ENCODE data around the gene SMTNL1. TPM values are rescaled to one million over a fixed set of nuclear protein-coding genes. Genes with fewer than 3 reads are reported as not detected.

The SMTNL1 gene
- total RNA-seq, 1 experiment from 2014 or later, result 0.26 TPM

DNA sequence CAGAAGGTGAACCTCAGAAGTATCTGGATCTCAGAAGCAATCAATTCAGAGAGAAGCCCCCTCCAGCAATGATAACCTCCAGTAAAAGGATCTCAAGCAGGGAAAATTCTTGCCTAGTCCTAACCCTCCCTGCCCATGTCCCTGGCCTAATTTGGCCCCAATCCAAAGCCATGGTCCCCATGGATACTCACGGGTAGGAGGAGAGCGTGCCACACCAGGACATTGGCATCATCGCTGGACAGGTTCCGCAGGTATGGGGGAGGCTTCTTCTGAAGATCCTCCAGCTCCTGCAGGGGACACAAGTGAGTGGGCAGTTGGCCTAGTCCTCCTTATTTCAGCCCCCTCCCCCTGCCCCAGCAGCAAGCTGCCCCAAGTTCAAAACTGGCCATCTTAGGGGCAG lies 22.8 kb downstream of the SMTNL1 start:
- Mint-ChIP-seq H3K4me3 (no peak overlapping the region), H3K27ac (no peak overlapping the region), H3K4me1 (peaks cover 16% of the 10 kb centered on the region), H3K27me3 (ENCODE audit: low read depth) (no peaks in the 10 kb centered on the region), H3K36me3 (peaks cover 11% of the 10 kb centered on the region), H3K9me3 (no peaks in the 10 kb centered on the region)
- TF ChIP-seq CREB1 (CRISPR knock-in tag; IDR thresholded peaks at IDR 0.05) (no peak), KAT7 (CRISPR knock-in tag; IDR thresholded peaks at IDR 0.05; ENCODE audit: borderline replicate concordance) (no peak), ESRRA (CRISPR knock-in tag; IDR thresholded peaks at IDR 0.05; ENCODE audit: borderline replicate concordance) (no peak), USF1 (CRISPR knock-in tag; IDR thresholded peaks at IDR 0.05) (no peak), FOXK1 (CRISPR knock-in tag; IDR thresholded peaks at IDR 0.05) (no peak), E2F5 (CRISPR knock-in tag; IDR thresholded peaks at IDR 0.05) (no peak), TP53 (CRISPR knock-in tag; IDR thresholded peaks at IDR 0.05) (no peak), ZNF425 (CRISPR knock-in tag; conservative IDR thresholded peaks at IDR 0.05) (no peak), FOXJ3 (CRISPR knock-in tag; IDR thresholded peaks at IDR 0.05; ENCODE audit: borderline replicate concordance) (no peak)
- TF ChIP-seq, protein P1, sequence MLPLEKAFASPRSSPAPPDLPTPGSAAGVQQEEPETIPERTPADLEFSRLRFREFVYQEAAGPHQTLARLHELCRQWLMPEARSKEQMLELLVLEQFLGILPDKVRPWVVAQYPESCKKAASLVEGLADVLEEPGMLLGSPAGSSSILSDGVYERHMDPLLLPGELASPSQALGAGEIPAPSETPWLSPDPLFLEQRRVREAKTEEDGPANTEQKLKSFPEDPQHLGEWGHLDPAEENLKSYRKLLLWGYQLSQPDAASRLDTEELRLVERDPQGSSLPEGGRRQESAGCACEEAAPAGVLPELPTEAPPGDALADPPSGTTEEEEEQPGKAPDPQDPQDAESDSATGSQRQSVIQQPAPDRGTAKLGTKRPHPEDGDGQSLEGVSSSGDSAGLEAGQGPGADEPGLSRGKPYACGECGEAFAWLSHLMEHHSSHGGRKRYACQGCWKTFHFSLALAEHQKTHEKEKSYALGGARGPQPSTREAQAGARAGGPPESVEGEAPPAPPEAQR (CRISPR knock-in tag; IDR thresholded peaks at IDR 0.05), result no peak
- ChIA-PET CTCF (interaction anchor here (0.8 to 3.1 kb wide), 3 partner anchors 67 to 84 kb away, joined by 3 to 13 read pairs (median 4); no protein-coding TSS in a partner anchor), POLR2A (no interaction called here)
- DNase-seq (ENCODE audit: low spot score), result no peak
- ATAC-seq, result no peak

- POLR2A ChIA-PET, result interaction anchor here (1.1 kb wide), 1 partner anchor 47 kb away, joined by 3 read pairs; the partner anchor contains the start of gene SLC43A1
- H3K9me3 Mint-ChIP-seq, result no peaks in the 10 kb centered on the region
- H3K27ac Mint-ChIP-seq, result peak overlapping the region; percentile 24; the same call in 1 of the 2 replicates
- peaks cover 22% of the 10 kb centered on the region for H3K4me1 Mint-ChIP-seq
- no peak for TF ChIP-seq MLX (CRISPR knock-in tag; IDR thresholded peaks at IDR 0.05)
- TF ChIP-seq IRF2 (CRISPR knock-in tag; IDR thresholded peaks at IDR 0.05; ENCODE audit: borderline replicate concordance, low read depth), result no peak
- TF ChIP-seq, protein P2, sequence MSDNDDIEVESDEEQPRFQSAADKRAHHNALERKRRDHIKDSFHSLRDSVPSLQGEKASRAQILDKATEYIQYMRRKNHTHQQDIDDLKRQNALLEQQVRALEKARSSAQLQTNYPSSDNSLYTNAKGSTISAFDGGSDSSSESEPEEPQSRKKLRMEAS (CRISPR knock-in tag; IDR thresholded peaks at IDR 0.05), result no peak
- no peak overlapping the region for H3K4me3 Mint-ChIP-seq
- peak; percentile 76 for ATAC-seq
- peaks cover 5% of the 10 kb centered on the region for H3K36me3 Mint-ChIP-seq
- DNase-seq (ENCODE audit: low spot score), result no peak
- CTCF ChIA-PET, result interaction anchor here (0.7 to 3.1 kb wide), 9 partner anchors 15 to 105 kb away, joined by 3 to 13 read pairs (median 4); no protein-coding TSS in a partner anchor
- H3K27me3 Mint-ChIP-seq (ENCODE audit: low read depth), result peaks cover 4% of the 10 kb centered on the region; the same call in 1 of the 2 replicates
Measured at GRCh38 chr11:57562596-57562995, 25.2 kb downstream of the SMTNL1 start.

Measured in WTC11 (cell line).